GM10248 (cell line): ENCODE measurements around the gene GREB1.
A peak's percentile ranks its signal among the peaks of the same experiment; 100 is the strongest.

Experiments used
- CTCF ChIA-PET: fragments of 300-600 bp; sonication (Branson Sonifier 250); formaldehyde crosslinking; extraction: SDS; loops from one replicate; lab custom pipeline; 2021; ENCODE audit warnings: antibody characterized with exemption; lab: Yijun Ruan, JAX
- POLR2A ChIA-PET: fragments of 350-650 bp; sonication (Branson Sonifier 250); formaldehyde crosslinking; extraction: SDS; loops from one replicate; lab custom pipeline; 2020; ENCODE audit warnings: antibody characterized with exemption; lab: Yijun Ruan, JAX
- DNase-seq: peaks from one replicate; pipeline ENCODE4 v3.0.0; 2012; ENCODE audit errors: extremely low spot score
- CTCF ChIP-seq: IDR thresholded peaks from 2 replicates; pipeline ENCODE4 v1.5.1; 2012; ENCODE audit warnings: mild to moderate bottlenecking, low read depth; ENCODE audit errors: extremely low read depth, missing control alignments, control extremely low read depth

Gene GREB1

GRCh38 chr2:11685906-11686470, 152.1 kb downstream of the GREB1 start:
- POLR2A ChIA-PET: no interaction called here
- DNase-seq: no peak
- no peak for TF ChIP-seq CTCF
- CTCF ChIA-PET: interaction anchor here (2.8 to 3.1 kb wide), 2 partner anchors 13 to 93 kb away, joined by 34 to 45 read pairs; no protein-coding TSS in a partner anchor

- TF ChIP-seq CTCF: no peak
- CTCF ChIA-PET: interaction anchor here (0.6 to 4.1 kb wide), 31 partner anchors 11 to 1320 kb away, joined by 3 to 45 read pairs (median 4); partner anchors contain the start of gene LPIN1
- no peak for DNase-seq
- POLR2A ChIA-PET: interaction anchor here (0.6 to 0.7 kb wide), 2 partner anchors 59 to 99 kb away, joined by 3 read pairs; partner anchors contain the start of gene LPIN1
Observed at GRCh38 chr2:11687736-11688135, 153.9 kb downstream of the GREB1 start.

GRCh38 chr2:11688222-11689069, 154.6 kb downstream of the GREB1 start:
- peak; percentile 83 for TF ChIP-seq CTCF
- peak; percentile 80 for DNase-seq
- ChIA-PET CTCF (interaction anchor here (0.6 to 4.1 kb wide), 31 partner anchors 10 to 1319 kb away, joined by 3 to 45 read pairs (median 4); partner anchors contain the start of gene LPIN1), POLR2A (interaction anchor here (0.6 to 0.7 kb wide), 2 partner anchors 58 to 99 kb away, joined by 3 read pairs; partner anchors contain the start of gene LPIN1)

- TF ChIP-seq CTCF: no peak
- no peak for DNase-seq
- CTCF ChIA-PET: interaction anchor here (1.0 to 2.4 kb wide), 3 partner anchors 9 to 94 kb away, joined by 3 to 11 read pairs (median 3); no protein-coding TSS in a partner anchor
- POLR2A ChIA-PET: no interaction called here
Observed at GRCh38 chr2:11691076-11691660, 157.3 kb downstream of the GREB1 start.
